NCI-H1436 (cell line): ENCODE data around the gene TIGD6.
"Not testable (repeated sequence)": the region's sequence is repeated elsewhere in the genome, so short reads cannot be mapped to it uniquely, and the experiment has no call there.

Source experiments
- DNase-seq: peaks from one replicate; lab custom pipeline; 2025; lab: John Stamatoyannopoulos, UW

The TIGD6 gene

DNA sequence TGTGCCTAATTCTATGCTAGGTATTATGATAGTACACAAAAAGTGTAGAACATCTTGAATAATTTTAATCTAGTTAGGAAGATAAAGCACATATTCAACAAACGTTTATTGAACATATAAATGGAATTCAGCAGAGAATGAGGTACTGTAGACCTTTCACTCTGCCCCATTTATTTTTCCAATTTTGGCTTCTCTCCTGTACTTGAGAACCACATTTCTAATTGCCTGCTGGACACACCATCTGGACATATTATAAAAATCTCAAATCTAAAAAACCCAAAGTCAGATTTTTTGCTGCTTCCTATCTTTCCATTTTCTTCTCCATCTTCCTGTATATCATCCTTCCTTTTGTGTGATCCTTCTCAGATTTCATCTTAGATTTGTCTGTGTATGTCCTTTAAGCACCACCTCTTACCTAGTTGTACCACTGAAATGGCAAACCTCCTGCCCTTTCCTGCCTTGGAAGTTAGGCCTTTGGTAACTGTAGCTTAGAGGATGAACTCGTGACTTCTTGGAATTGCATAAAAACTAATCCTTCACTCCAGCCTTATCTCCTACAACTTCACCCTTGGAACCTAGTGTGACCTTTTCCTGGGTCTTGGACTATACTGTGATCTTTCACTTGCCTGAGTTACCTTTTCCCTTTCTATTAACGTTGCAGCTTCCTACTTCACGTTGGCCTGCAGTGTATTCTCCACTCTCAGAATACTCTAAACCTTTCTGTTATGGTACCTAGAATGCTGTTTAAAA, 31.1 kb downstream of the TIGD6 start:
- DNase-seq: no peak

- no peak for DNase-seq
Observed at GRCh38 chr5:149966946-149967345, 33.5 kb downstream of the TIGD6 start.

GRCh38 chr5:149963729-149964128, 36.7 kb downstream of the TIGD6 start:
- no peak for DNase-seq

GRCh38 chr5:149962601-149963300, 37.7 kb downstream of the TIGD6 start:
- no peak for DNase-seq

- DNase-seq: no peak
Observed at GRCh38 chr5:149961957-149962409, 38.5 kb downstream of the TIGD6 start.

GRCh38 chr5:149961186-149961685, 39.2 kb downstream of the TIGD6 start:
- DNase-seq: no peak

DNA sequence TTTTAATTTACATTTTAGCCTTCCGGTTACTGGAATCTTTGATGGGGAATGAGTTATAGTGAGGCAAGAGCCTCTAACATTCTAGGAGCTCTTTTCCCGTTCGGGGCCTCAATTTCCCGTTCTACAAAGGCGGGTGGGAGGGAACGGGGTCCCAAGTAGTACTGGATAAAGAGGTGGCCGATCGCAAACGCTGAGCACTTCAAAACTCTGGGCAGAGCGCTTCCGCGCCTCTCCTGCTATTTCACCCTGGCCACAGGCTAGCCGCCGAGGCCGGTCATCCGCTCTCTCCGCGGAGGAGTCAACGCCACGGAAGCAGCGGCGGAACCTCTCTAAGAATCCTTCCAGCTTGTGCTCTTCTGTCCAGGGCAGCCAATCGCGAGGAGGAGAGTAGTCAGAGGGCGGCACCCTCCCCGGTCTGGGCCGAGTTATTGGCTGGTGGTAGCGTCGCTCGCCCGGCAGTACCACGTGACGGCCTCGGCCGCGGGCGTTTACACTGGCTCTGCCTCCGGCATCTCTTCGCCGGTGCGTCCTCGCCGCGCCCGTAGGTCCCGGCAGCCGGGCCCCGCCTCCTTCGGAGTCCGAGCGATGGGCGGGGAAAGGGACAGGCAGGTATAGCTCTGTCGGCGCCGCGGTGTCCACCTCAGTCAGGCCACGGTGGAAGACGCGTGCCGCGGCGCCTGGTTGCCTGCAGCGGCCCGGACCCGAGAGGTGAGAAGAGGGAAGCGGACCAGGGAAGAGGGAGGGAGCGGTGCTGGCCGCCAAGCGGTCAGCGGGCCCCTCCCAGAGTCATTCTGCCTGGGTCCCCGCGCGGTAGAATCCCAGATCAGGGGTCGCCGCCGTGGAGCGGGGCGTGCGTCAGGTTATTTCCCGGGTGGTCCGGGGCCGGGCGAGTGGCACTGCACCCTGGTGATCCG, 39.9 kb downstream of the TIGD6 start, which contains the start of gene SLC26A2:
SLC26A2 (plus strand) TSS at position 487 of the 914 bp plus-strand sequence. CDS start 16,895 bp downstream, outside the sequence.
- DNase-seq: peak; percentile 95

DNA sequence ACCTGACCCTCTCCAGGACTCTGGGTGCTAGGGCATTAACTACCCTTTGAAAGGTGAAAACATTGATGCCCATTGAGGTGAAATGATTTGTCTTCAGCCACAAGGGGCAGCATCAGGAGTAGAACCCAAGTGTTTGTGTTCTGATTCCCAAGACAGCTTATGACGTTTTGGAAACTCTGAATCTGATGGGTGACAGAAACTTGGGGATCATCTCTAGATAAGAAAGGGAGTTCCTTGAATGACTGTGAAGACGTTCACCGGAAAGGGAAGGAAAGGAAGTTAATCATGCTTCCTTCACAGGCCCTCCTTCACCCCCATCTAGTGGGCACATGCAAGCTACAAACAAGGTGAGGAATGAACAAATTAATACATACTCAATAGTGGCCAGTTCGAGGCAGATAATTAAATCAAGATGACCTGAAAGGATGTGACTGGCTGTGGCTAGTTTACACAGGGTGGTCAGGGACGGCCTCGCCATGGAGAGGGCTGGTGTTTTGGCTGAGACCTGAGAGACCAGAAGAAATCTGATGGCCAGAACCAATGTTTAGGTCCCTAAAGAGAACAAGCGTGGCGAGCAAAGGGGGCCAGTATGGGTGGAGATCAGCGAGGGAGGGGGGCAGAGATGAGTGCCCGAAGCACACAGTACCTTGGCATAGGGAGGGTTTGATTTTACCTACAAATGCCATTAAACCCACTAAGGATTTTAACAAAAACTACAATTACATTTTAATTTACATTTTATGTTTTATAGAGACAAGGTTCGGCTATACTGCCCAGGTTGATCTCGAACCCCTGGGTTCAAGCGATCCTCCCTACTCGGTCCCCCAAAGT, 40.8 kb downstream of the TIGD6 start:
- DNase-seq: peak; percentile 16

DNA sequence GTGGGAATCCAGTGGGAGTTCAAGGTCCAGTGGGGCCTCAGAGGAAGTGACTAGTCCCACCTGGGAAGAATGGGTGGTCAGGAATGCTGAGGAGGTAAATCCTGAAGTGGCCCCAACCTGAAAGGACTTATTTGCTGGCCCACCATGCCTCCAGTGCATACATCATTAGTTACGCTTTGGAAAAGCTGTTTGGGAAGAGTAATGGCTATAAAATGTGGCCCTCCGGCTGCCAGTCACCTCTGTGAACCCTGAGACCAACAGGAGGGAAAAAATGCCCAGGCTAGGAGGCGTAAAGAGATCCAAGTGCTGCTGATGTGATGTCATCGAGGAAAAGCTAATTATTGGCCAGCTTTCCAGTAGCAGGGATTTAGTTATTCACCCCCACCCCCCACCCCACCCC, 42.6 kb downstream of the TIGD6 start:
- no peak for DNase-seq

DNA sequence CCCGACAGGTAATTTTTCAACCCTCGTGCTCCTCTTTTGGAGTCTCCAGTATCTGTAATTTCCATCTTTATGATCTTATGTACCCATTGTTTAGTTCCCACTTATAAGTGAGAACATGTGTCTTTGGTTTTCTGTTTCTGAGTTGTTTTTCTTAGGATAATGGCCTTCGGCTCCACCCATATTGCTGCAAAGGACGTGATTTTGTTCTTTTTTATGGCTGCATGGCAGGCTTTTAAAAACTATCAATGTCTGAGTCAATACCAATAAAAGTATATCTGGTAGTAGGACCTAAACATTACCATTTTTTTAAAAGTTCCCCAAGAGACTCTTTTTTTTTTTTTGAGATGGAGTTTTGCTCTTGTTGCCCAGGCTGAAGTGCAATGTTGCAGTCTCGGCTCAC, 43.8 kb downstream of the TIGD6 start:
- DNase-seq: no peak

DNA sequence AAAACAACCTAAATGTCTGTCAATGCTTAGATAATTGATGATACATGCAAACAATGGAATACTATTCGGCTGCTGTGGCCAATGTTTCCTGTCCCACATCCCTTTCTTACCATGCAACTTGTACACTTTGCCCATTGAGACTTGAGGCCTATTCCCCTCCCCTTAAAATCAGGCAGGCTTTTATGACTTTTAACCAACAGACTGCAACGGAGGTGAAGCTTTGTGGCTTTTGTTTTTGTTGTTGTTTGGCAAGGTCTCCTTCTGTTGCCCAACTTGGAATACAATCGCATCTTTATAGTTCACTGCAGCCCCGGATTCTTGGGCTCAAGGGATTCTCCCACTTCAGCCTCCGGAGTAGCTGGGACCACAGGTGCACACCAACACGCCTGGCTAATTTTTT, 45.7 kb downstream of the TIGD6 start:
- no peak for DNase-seq

GRCh38 chr5:149953436-149954121, 46.9 kb downstream of the TIGD6 start:
- DNase-seq: no peak

DNA sequence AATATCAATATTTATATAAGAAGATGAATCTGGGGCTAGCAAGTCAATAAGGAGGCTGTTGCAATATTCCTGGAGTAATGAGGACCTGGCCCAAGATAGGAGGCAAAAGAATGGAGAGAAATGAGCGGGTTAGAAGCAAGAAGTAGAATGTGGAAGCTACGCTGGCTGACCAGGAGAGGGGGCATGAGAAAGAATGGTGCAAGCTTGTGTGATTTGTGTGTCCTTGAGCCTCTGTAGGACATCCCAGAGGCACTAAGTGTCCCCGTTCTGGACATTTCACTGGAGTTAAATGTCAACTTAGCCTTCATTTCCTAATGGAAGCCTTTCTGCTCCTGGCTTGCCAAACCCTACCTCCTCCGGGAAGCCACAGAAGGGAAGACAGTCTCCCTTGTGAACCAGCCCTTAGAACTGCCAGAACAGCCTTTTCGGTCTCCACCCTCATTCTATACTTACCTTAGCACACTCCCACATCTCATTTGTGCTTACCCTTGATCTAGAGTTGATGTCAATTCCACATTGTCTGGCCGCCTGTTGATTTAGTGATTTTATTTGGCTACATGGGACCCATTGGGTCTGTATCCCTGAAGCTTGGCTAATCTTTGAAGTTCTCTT, 49.2 kb downstream of the TIGD6 start:
- DNase-seq: no peak

GRCh38 chr5:149948993-149949392, 51.5 kb downstream of the TIGD6 start:
- no peak for DNase-seq

DNA sequence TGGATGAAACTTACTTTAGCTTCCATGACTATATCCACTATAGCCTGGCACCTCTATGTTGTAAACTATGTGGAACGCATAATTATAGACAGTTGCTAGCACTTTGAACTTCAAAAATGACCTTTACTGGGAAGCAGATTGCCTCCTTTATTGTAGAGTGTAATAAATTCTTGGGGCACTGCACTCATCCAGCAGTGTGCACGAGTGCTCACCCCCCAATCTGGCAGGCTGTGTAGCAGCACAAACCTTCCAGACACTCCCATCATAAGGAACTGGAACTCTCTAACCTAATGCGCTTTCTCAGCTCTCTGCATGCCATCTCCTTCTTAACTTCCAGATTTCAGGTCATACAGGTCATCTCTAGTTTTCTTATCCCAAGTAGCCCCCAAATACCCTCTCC, 54.3 kb downstream of the TIGD6 start:
- DNase-seq: no peak

DNA sequence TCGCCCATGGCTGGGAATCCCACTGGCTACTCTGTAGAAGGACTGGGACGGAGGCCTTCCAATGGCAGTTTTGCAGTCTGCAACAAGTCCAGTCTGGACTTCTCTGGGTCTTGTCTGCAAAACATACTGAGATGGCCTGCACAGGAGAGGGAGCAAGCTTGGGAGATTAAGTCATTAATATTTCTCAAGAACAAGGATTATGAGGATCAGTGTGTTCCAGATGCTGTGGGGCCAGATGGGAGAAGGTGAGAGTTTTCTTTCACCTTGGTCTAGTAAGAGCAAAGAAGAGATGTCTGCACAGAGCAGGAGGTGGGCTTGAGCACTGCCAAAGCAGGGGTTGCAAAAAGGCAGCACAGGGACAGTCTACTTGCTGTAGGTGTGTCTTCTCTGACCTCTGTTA, 55.8 kb downstream of the TIGD6 start, which contains the start of gene PDE6A:
PDE6A (minus strand) TSS at position 128 of the 400 bp plus-strand sequence; CDS start at position 8, 120 bp downstream.
- DNase-seq: no peak

DNA sequence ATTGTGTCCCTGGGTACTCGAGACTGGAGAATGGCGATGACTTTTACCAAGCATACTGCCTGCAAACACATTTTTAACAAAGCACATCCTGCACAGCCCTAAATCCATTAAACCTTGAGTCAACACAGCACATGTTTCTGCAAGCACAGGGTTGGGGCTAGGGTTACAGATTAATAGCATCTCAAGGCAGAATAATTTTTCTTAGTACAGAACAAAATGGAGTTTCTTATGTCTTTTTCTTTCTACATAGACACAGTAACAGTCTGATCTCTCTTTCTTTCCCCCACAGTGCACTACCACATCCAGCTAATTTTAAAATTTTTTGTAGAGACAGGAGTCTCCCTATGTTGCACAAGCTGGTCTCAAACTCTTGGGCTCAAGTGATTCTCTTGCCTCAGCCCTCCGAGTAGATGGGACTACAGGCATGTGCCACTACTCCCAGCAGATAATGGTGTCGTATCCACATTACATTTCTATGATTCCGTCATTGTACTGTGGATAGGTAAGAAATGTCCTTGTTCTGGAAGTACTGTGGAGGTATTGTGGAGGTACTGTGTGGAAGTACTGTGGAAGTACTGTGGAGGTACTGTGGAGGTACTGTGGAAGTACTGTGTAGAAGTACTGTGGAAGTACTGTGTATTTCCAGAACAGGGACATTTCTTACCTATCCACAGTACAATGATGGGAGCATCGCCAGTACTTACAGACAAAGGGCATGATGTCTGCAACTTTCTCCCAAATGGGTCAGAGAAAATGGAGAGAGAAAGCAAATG, 57.1 kb downstream of the TIGD6 start:
- not testable (repeated sequence) for DNase-seq
